GM23248 (cell line): Measurements from ENCODE around the gene AGBL5. TPM values are rescaled to one million over a fixed set of nuclear protein-coding genes. Genes with fewer than 3 reads are reported as not detected.

Experiments
- DNase-seq: peaks from one replicate; pipeline ENCODE4 v3.0.0-alpha.2; 2015
- H2AFZ ChIP-seq: fragments of 200-600 bp; sonication (generic); 2 replicates; pipeline ENCODE4 v1.6.1; 2016; ENCODE audit warnings: antibody characterized with exemption
- H3F3A ChIP-seq: fragments of 200-600 bp; sonication (generic); 2 replicates; pipeline ENCODE4 v1.6.1; 2016; ENCODE audit warnings: mild to moderate bottlenecking, antibody characterized with exemption, mixed run types; ENCODE audit not compliant: insufficient read depth
- H3K27ac ChIP-seq: fragments of 200-600 bp; sonication (generic); 2 replicates; pipeline ENCODE4 v1.5.1; 2016; ENCODE audit warnings: mild to moderate bottlenecking
- H3K27me3 ChIP-seq: fragments of 200-600 bp; sonication (generic); replicated peaks from 2 replicates; pipeline ENCODE4 v1.6.1; 2016; ENCODE audit warnings: mild to moderate bottlenecking; ENCODE audit not compliant: insufficient read depth
- H3K36me3 ChIP-seq: fragments of 200-600 bp; sonication (generic); 2 replicates; pipeline ENCODE4 v1.6.1; 2016; ENCODE audit warnings: low read depth, mild to moderate bottlenecking
- H3K4me1 ChIP-seq: fragments of 200-600 bp; sonication (generic); 2 replicates; pipeline ENCODE4 v1.6.1; 2016; ENCODE audit warnings: mild to moderate bottlenecking; ENCODE audit not compliant: insufficient read depth
- H3K4me2 ChIP-seq: fragments of 200-600 bp; sonication (generic); one replicate; pipeline ENCODE4 v1.6.1; 2016; ENCODE audit warnings: mild to moderate bottlenecking; ENCODE audit not compliant: unreplicated experiment
- H3K4me3 ChIP-seq: fragments of 200-600 bp; sonication (generic); 2 replicates; pipeline ENCODE4 v1.5.1; 2016; ENCODE audit warnings: mild to moderate bottlenecking
- H3K79me2 ChIP-seq: fragments of 200-600 bp; sonication (generic); 2 replicates; pipeline ENCODE4 v1.6.1; 2016; ENCODE audit warnings: mild to moderate bottlenecking; ENCODE audit not compliant: insufficient read depth
- H3K9ac ChIP-seq: fragments of 200-600 bp; sonication (generic); 2 replicates; pipeline ENCODE4 v1.6.1; 2016; ENCODE audit warnings: mild to moderate bottlenecking
- H3K9me2 ChIP-seq: fragments of 200-600 bp; sonication (generic); 2 replicates; pipeline ENCODE4 v1.6.1; 2016; ENCODE audit warnings: mixed run types, mild to moderate bottlenecking, moderate library complexity; ENCODE audit not compliant: insufficient read depth
- H3K9me3 ChIP-seq: fragments of 200-600 bp; sonication (generic); one replicate; pipeline ENCODE4 v1.6.1; 2017; ENCODE audit warnings: low read depth
- H4K20me1 ChIP-seq: fragments of 200-600 bp; sonication (generic); 2 replicates; pipeline ENCODE4 v1.6.0; 2016; ENCODE audit not compliant: insufficient read depth
- EZH2 ChIP-seq: fragments of 200-600 bp; sonication (generic); IDR thresholded peaks from 2 replicates; pipeline ENCODE4 v1.6.1; 2018; ENCODE audit warnings: antibody characterized with exemption, mild to moderate bottlenecking; ENCODE audit not compliant: insufficient read depth, poor library complexity, severe bottlenecking
- EZH2phosphoT487 ChIP-seq: fragments of 200-600 bp; sonication (generic); IDR thresholded peaks from 2 replicates; pipeline ENCODE4 v1.6.1; 2018; ENCODE audit warnings: antibody characterized with exemption, moderate library complexity, mild to moderate bottlenecking, low read depth; ENCODE audit not compliant: insufficient read depth
- WGBS, 2 experiments: methylation state at CpG; one replicate each; pipeline ENCODE4 v1.1.6; 2015 to 2017; ENCODE audit warnings: low lambda C conversion rate in 2 of 2, low coverage in 1 of 2; ENCODE audit errors: missing lambda C conversion rate in 2 of 2; 5-methylcytosine and 5-hydroxymethylcytosine counted together
- in situ Hi-C: fragments of 300-500 bp; cut with MboI; formaldehyde crosslinking; loops from 2 replicates; pipeline ENCODE4 v1.15.0; 2020
- polyA plus RNA-seq: library from polyadenylated mRNA; unstranded; fragments of >200 nt; fragmentation: Nextera tagmentation; extraction: Ambion mirVana; gene quantifications from 2 replicates; pipeline ENCODE4 v1.2.1, GENCODE V29; 2016
- total RNA-seq: library from RNA; depleted of rRNA; stranded (reverse); fragments of >200 nt; shearing (Covaris generic); gene quantifications from 2 replicates; pipeline ENCODE4 v1.2.3, GENCODE V29; 2014

AGBL5 gene
- total and polyA plus RNA-seq, 2 experiments from 2014 or later, result 15.2 to 19.7 TPM

DNA sequence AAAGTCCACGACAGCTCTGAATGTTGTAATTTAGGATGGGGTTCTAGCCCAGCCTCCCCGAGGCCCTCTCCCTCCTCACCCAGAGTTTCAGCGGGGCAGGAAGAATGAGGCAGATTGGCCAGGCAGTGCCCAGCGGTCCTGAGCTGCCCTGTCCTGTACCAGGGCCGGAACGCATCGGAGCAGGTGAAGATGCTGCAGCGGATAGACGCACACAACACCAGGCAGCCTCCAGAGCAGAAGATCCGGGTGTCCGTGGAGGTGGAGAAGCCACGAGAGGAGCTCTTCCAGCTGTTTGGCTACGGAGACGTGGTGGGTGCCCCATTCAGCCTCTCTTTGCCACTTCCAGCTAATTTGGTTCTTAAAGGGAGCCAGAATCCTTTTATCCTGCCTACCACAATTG is 45.9 kb downstream of the AGBL5 start:
- H3K4me1 ChIP-seq, result no peaks in the 10 kb centered on the region
- H3K9me3 ChIP-seq, result no peaks in the 10 kb centered on the region
- H3K79me2 ChIP-seq, result no peaks in the 10 kb centered on the region
- H4K20me1 ChIP-seq, result no peaks in the 10 kb centered on the region
- DNase-seq, result no peak
- H3K9ac ChIP-seq, result no peak overlapping the region
- H3K36me3 ChIP-seq, result no peaks in the 10 kb centered on the region
- H3K4me3 ChIP-seq, result no peak overlapping the region
- in situ Hi-C loops, result no loop called here
- no peaks in the 10 kb centered on the region for H3K27me3 ChIP-seq
- H2AFZ ChIP-seq, result no peak overlapping the region
- WGBS, 2 experiments, result 62 to 68% methylated on average over 14 of the region's 14 CpGs
- TF ChIP-seq EZH2, result no peak
- TF ChIP-seq EZH2phosphoT487, result no peak
- no peaks in the 10 kb centered on the region for H3K9me2 ChIP-seq
- no peaks in the 10 kb centered on the region for H3F3A ChIP-seq
- no peak overlapping the region for H3K27ac ChIP-seq
- no peak overlapping the region for H3K4me2 ChIP-seq

- Histone ChIP-seq H3K9ac (no peak overlapping the region), H3K9me3 (no peaks in the 10 kb centered on the region), H3K27me3 (0 out of 2 replicates have a peak, but pooled peaks cover 4% of the 10 kb centered on the region), H3F3A (no peaks in the 10 kb centered on the region), H2AFZ (no peak overlapping the region), H3K36me3 (no peaks in the 10 kb centered on the region), H3K79me2 (no peaks in the 10 kb centered on the region), H3K9me2 (no peaks in the 10 kb centered on the region), H3K4me3 (no peak overlapping the region), H4K20me1 (no peaks in the 10 kb centered on the region), H3K27ac (no peak overlapping the region), H3K4me2 (no peak overlapping the region), H3K4me1 (no peaks in the 10 kb centered on the region)
- DNase-seq, result no peak
- no peak for TF ChIP-seq EZH2
- TF ChIP-seq EZH2phosphoT487, result no peak
- WGBS, 2 experiments, result 73 to 77% methylated on average over 16 to 19 of the region's 19 CpGs
- in situ Hi-C loops, result no loop called here
Observed at GRCh38 chr2:27099334-27099955, 48.0 kb downstream of the AGBL5 start.

DNA sequence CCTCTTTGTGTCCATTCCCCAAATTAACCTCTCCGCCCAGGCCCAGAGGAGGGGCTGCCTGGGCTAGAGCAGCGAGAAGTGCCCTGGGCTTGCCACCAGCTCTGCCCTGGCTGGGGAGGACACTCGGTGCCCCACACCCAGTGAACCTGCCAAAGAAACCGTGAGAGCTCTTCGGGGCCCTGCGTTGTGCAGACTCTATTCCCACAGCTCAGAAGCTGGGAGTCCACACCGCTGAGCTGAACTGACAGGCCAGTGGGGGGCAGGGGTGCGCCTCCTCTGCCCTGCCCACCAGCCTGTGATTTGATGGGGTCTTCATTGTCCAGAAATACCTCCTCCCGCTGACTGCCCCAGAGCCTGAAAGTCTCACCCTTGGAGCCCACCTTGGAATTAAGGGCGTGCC is 48.6 kb downstream of the AGBL5 start:
- Histone ChIP-seq H3K9me2 (no peaks in the 10 kb centered on the region), H2AFZ (no peak overlapping the region), H3K4me2 (no peak overlapping the region), H3K27ac (no peak overlapping the region), H3K79me2 (no peaks in the 10 kb centered on the region), H3K9ac (no peak overlapping the region), H3K4me3 (no peak overlapping the region), H3K4me1 (no peaks in the 10 kb centered on the region), H3K36me3 (no peaks in the 10 kb centered on the region), H3F3A (no peaks in the 10 kb centered on the region), H4K20me1 (no peaks in the 10 kb centered on the region), H3K9me3 (no peaks in the 10 kb centered on the region), H3K27me3 (0 out of 2 replicates have a peak, but pooled peaks cover 4% of the 10 kb centered on the region)
- DNase-seq, result no peak
- no peak for TF ChIP-seq EZH2
- TF ChIP-seq EZH2phosphoT487, result no peak
- WGBS, 2 experiments, result 59 to 66% methylated on average over 10 of the region's 10 CpGs
- in situ Hi-C loops, result loop anchor here (5.0 to 10.0 kb wide), 2 partner anchors 92 to 185 kb away; partner anchors contain the start of gene TRIM54

- Histone ChIP-seq H3K4me2 (no peak overlapping the region), H3K9ac (no peak overlapping the region), H3K36me3 (no peaks in the 10 kb centered on the region), H2AFZ (no peak overlapping the region), H3K9me2 (no peaks in the 10 kb centered on the region), H3K79me2 (no peaks in the 10 kb centered on the region), H3K9me3 (no peaks in the 10 kb centered on the region), H4K20me1 (no peaks in the 10 kb centered on the region), H3K27me3 (0 out of 2 replicates have a peak, but pooled peaks cover 4% of the 10 kb centered on the region), H3F3A (no peaks in the 10 kb centered on the region), H3K4me3 (no peak overlapping the region), H3K27ac (no peak overlapping the region), H3K4me1 (no peaks in the 10 kb centered on the region)
- in situ Hi-C loops, result loop anchor here (5.0 to 10.0 kb wide), 2 partner anchors 90 to 182 kb away; partner anchors contain the start of gene TRIM54
- TF ChIP-seq EZH2phosphoT487 (no peak), EZH2 (no peak)
- WGBS, 2 experiments, result 73 to 80% methylated on average over 5 of the region's 5 CpGs
- DNase-seq, result no peak
Observed at GRCh38 chr2:27102329-27102728, 50.9 kb downstream of the AGBL5 start.
